PC-9 (cell line): ENCODE measurements around the gene OR8G5. TPM values are rescaled to one million over a fixed set of nuclear protein-coding genes. Genes with fewer than 3 reads are reported as not detected.

ENCODE experiments used
- BruUV-seq: library from RNA; stranded (reverse); fragments of 400-500 nt; replicated peaks from 2 replicates; lab custom pipeline; 2021; lab: Mats Ljungman, UMichigan
- CTCF ChIA-PET: fragments of 300-600 bp; sonication (Branson Sonifier 250); formaldehyde crosslinking; loops from one replicate; lab custom pipeline; 2022; ENCODE audit warnings: antibody characterized with exemption; lab: Charles Lee
- POLR2A ChIA-PET: fragments of 300-600 bp; sonication (Branson Sonifier 250); formaldehyde crosslinking; loops from one replicate; lab custom pipeline; 2022; ENCODE audit warnings: antibody characterized with exemption; ENCODE audit not compliant: unreplicated experiment; lab: Charles Lee
- DNase-seq, 2 experiments: peaks; one replicate each; pipeline versions ENCODE4 v3.0.0 to v3.0.0-alpha.2; 2015 to 2022; ENCODE audit warnings: mixed read lengths in 1 of 2
- H2AFZ ChIP-seq: fragments of 200-600 bp; sonication (generic); 2 replicates; pipeline ENCODE4 v1.8.1; 2017; ENCODE audit warnings: antibody characterized with exemption
- H3F3A ChIP-seq: fragments of 200-600 bp; sonication (generic); 2 replicates; pipeline ENCODE4 v1.8.1; 2017; ENCODE audit warnings: antibody characterized with exemption, mild to moderate bottlenecking, low read depth; ENCODE audit not compliant: insufficient read depth
- H3K27ac ChIP-seq: fragments of 200-600 bp; sonication (generic); 2 replicates; pipeline ENCODE4 v1.6.1; 2016; ENCODE audit warnings: mixed run types
- H3K27me3 ChIP-seq: fragments of 200-600 bp; sonication (generic); 2 replicates; pipeline ENCODE4 v1.6.1; 2016; ENCODE audit warnings: low read depth, mixed run types; ENCODE audit not compliant: insufficient read depth
- H3K36me3 ChIP-seq: fragments of 200-600 bp; sonication (generic); 2 replicates; pipeline ENCODE4 v1.6.1; 2016; ENCODE audit warnings: low read depth, mixed run types
- H3K4me1 ChIP-seq: fragments of 200-600 bp; sonication (generic); replicated peaks from 2 replicates; pipeline ENCODE4 v1.6.1; 2016; ENCODE audit warnings: mixed run types; ENCODE audit not compliant: insufficient read depth
- H3K4me2 ChIP-seq: fragments of 200-600 bp; sonication (generic); 2 replicates; pipeline ENCODE4 v1.6.1; 2017; ENCODE audit warnings: mixed run types
- H3K4me3 ChIP-seq: fragments of 200-600 bp; sonication (generic); 2 replicates; pipeline ENCODE4 v1.6.1; 2016; ENCODE audit warnings: mixed run types
- H3K79me2 ChIP-seq: fragments of 200-600 bp; sonication (generic); 2 replicates; pipeline ENCODE4 v1.6.1; 2017; ENCODE audit warnings: low read depth, mixed run types
- H3K9me2 ChIP-seq: fragments of 200-600 bp; sonication (generic); 2 replicates; pipeline ENCODE4 v1.8.1; 2017; ENCODE audit warnings: mild to moderate bottlenecking; ENCODE audit not compliant: insufficient read depth
- H3K9me3 ChIP-seq: fragments of 200-600 bp; sonication (generic); 2 replicates; pipeline ENCODE4 v1.8.1; 2016; ENCODE audit warnings: low read depth; ENCODE audit not compliant: insufficient read depth
- H4K20me1 ChIP-seq: fragments of 200-600 bp; sonication (generic); 2 replicates; pipeline ENCODE4 v1.8.1; 2017; ENCODE audit not compliant: insufficient read depth
- CTCF ChIP-seq: fragments of 200-600 bp; sonication (generic); conservative IDR thresholded peaks from 2 replicates; pipeline ENCODE4 v1.6.1; 2017; ENCODE audit warnings: mixed run types, antibody characterized with exemption, mild to moderate bottlenecking, moderate library complexity
- EZH2 ChIP-seq: fragments of 200-600 bp; sonication (generic); IDR thresholded peaks from 2 replicates; pipeline ENCODE4 v1.8.0; 2017; ENCODE audit warnings: antibody characterized with exemption, low read depth
- intact Hi-C: fragments of 100-400 bp; cut with micrococcal nuclease; formaldehyde crosslinking; loops from one replicate; pipeline ENCODE4 v1.10.0; 2022; ENCODE audit not compliant: unreplicated experiment
- total RNA-seq: library from RNA; stranded (reverse); gene quantifications from 2 replicates; pipeline ENCODE4 v1.2.3, GENCODE V29; 2021

OR8G5 gene
- total RNA-seq, 1 experiment from 2014 or later, result not detected

- no peak for DNase-seq
- no peaks in the 10 kb centered on the region for H4K20me1 ChIP-seq
- H3K9me2 ChIP-seq, result no peaks in the 10 kb centered on the region
- ChIA-PET POLR2A (no interaction called here), CTCF (no interaction called here)
- no peaks in the 10 kb centered on the region for H3F3A ChIP-seq
- H3K27ac ChIP-seq, result no peak overlapping the region
- no peaks in the 10 kb centered on the region for H3K9me3 ChIP-seq
- intact Hi-C loops, result no loop called here
- no peaks in the 10 kb centered on the region for H3K36me3 ChIP-seq
- no peak overlapping the region for H3K4me2 ChIP-seq
- no TSS peak for BruUV-seq
- H3K79me2 ChIP-seq, result no peaks in the 10 kb centered on the region
- TF ChIP-seq CTCF, result no peak
- no peaks in the 10 kb centered on the region for H3K27me3 ChIP-seq
- no peaks in the 10 kb centered on the region for H3K4me1 ChIP-seq
- H2AFZ ChIP-seq, result no peak overlapping the region
- H3K4me3 ChIP-seq, result no peak overlapping the region
Measured at GRCh38 chr11:124274000-124274399, 17.8 kb downstream of the OR8G5 start.

DNA sequence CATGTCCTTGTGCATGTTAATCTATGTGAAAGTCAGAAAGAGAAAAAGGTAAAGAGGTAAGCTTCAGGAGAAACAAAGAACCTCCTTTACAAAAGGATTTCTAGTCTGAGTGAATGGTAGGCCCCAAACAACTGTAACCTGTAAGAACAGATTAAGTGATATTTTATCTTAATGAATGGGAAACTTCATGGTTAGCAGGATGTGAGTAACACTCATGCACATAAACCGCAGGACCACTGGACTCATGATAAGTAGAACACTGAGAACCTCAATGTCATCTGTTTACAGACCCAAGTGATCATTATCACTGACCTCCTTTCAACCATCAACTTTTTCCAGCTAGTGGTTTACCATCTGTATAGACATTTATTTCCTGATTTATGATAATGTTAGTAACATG is 19.9 kb downstream of the OR8G5 start:
- Histone ChIP-seq H3K9me2 (no peaks in the 10 kb centered on the region), H3K4me3 (no peak overlapping the region), H3K27ac (no peak overlapping the region), H2AFZ (no peak overlapping the region), H3K79me2 (no peaks in the 10 kb centered on the region), H3K36me3 (no peaks in the 10 kb centered on the region), H3K9me3 (no peaks in the 10 kb centered on the region), H3K27me3 (no peaks in the 10 kb centered on the region), H3K4me2 (no peak overlapping the region), H4K20me1 (no peaks in the 10 kb centered on the region), H3K4me1 (no peaks in the 10 kb centered on the region), H3F3A (no peaks in the 10 kb centered on the region)
- BruUV-seq, result no TSS peak
- TF ChIP-seq EZH2, result no peak
- TF ChIP-seq CTCF, result no peak
- CTCF ChIA-PET, result no interaction called here
- intact Hi-C loops, result no loop called here
- no peak for DNase-seq
- POLR2A ChIA-PET, result no interaction called here

DNA sequence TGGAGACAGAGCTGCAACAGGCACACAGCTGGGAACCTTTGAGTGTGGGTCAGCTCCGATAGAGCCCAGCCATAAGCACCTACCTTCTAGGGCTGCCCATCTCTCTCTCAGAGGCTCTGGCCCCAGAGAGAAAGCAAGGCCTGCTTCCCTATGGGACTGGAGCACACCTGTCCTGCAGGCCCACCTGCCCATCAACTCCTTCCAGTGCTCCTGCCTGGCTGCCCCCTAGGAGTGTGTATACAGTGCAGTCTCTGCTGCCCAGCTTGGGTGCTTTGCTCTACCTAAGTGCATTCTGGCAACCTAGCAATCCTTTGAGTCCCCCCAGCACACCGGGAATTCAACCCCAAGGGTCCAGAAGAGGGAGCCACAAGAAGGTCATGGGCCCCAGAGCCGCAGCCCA is 21.0 kb downstream of the OR8G5 start:
- H3K9me3 ChIP-seq, result no peaks in the 10 kb centered on the region
- H3K79me2 ChIP-seq, result no peaks in the 10 kb centered on the region
- DNase-seq, result no peak
- no TSS peak for BruUV-seq
- intact Hi-C loops, result no loop called here
- no peak overlapping the region for H2AFZ ChIP-seq
- no peaks in the 10 kb centered on the region for H4K20me1 ChIP-seq
- H3K27me3 ChIP-seq, result no peaks in the 10 kb centered on the region
- ChIA-PET POLR2A (no interaction called here), CTCF (no interaction called here)
- H3K27ac ChIP-seq, result no peak overlapping the region
- no peaks in the 10 kb centered on the region for H3K4me1 ChIP-seq
- no peaks in the 10 kb centered on the region for H3F3A ChIP-seq
- H3K9me2 ChIP-seq, result no peaks in the 10 kb centered on the region
- no peak overlapping the region for H3K4me2 ChIP-seq
- TF ChIP-seq CTCF, result no peak
- no peak for TF ChIP-seq EZH2
- no peak overlapping the region for H3K4me3 ChIP-seq
- no peaks in the 10 kb centered on the region for H3K36me3 ChIP-seq
